HG02623 (cell line): ENCODE data around the gene UGT1A5.
"Not testable (repeated sequence)": the region's sequence is repeated elsewhere in the genome, so short reads cannot be mapped to it uniquely, and the experiment has no call there.

Experiments
- ATAC-seq: cut with Tn5 transposase; IDR thresholded peaks from one replicate; pipeline ENCODE4 v1.9.1; 2021; ENCODE audit warnings: moderate library complexity; ENCODE audit not compliant: unreplicated experiment

UGT1A5 gene

DNA sequence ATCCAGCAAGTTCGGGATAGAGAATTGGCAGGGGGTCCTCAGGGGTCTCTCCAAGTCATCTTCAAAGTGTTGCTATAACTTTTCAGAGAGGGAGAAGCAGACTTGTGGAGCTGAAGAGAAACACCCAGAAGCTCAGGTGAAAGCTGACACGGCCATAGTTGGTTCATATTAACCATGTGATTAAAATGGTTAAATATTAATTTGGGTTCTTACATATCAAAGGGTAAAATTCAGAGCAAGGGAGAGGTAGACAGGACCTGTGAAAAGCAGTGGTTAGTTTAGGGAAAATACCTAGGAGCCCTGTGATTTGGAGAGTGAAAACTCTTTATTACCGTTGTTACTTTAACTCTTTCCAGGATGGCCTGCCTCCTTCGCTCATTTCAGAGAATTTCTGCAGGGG is 20.1 kb upstream of the UGT1A5 start, which contains the start of gene UGT1A6:
TSS of gene UGT1A6 (plus strand) at position 243 of the 400 bp plus-strand sequence. CDS start at position 358, 115 bp downstream.
- ATAC-seq = no peak

DNA sequence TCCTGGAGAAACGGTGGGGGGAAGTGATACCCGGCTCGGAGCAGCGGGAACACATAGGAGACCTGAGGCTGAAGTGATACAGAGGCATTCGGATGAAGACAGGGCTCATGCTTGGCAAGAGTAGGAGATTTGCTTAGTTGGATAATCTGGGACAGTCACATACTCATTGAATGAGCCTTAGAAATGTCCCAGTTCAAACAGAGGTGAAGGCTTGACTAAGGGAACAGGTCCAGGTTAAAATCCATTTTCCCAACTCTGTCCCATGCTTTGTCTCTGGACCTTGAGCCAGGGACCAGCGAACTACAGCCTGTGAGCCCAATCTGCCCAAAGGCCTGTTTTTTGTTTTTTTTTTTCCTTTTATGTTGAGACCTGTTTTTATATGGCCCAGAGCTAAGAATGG is 18.7 kb upstream of the UGT1A5 start:
- ATAC-seq = no peak

DNA sequence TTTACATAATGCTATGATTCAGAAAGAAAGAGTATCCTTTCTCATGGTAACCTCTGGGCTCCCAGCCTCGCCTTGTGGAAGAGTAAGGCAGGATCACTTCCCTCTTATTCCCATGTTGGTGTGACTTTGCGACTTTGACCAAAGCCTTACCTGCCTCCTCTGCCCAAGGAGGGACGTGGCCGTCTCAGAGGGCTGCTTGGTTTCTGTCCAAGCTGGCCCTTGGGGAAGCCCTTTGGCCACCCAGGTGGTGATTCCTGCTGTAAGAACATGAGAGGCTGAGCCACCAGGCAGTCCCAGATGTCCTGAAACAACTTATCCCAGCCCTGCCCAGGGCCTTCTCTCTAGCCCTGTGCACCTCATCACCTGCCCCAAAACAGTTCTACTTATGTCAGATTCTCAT is 14.0 kb upstream of the UGT1A5 start:
- no peak for ATAC-seq

DNA sequence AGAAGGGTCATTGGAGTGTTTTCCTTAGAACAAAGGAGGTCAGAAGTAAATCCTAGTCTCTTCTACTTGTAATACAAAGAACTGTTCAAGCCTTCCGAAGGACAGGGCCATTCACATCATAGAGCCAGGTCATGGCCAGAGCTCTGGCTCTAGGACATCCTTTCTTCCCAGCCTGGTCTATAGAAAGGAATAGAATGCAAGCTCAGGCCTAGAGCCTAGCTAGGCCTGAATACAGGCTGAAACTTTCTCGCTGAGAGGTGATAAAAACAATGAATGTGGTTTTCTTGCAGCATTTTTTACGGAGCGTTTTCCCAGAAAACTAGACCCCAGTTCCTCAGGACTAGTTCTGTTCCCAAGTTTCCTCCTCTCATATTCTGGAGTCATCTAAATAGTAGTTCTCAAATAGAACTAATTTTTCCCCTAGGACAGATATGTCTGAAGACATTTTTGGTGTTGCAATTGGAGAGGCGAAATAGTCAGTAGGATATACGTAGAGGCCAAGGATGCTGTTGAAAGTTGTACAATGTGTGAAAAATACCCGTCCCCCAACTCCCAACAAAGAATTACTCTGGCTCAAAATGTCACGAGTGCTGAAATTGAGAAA is 13.2 kb upstream of the UGT1A5 start:
- ATAC-seq = no peak

DNA sequence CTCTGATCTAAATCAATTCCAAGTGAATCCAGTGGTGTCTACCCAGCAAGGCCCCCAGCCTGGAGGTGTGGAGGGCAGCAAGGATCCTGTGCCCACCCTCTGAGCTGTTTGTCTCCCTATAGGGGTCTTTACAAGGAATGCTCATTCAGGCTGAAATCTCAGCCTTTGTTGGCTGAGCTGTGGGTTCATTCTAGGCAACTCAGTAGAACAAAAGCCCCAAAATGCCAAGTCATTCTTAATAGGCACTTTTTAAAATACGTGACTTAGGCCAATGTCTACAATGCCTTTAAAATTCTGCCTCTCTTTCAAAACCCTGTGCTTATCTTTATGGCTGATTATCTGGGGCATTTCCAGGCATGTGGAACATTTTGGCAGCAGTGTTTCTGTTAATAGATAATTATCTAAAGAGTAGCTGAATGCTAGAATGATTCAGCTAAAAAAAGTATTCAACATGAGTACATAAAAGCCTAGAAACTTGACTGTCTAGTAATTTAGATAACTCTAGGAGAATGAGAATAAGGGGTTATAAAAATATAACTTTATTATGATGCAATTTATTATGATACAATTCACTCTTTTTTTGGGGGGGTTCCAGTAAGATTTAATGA is 12.6 kb upstream of the UGT1A5 start:
- ATAC-seq = no peak

DNA sequence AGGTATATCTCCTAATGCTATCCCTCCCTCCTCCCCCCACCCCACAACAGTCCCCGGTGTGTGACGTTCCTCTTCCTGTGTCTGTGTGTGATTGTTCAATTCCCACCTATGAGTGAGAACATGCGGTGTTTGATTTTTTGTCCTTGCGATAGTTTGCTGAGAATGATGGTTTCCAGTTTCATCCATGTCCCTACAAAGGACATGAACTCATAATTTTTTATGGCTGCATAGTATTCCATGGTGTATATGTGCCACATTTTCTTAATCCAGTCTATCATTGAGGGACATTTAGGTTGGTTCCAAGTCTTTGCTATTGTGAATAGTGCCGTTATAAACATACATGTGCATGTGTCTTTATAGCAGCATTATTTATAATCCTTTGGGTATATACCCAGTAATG is 11.9 kb upstream of the UGT1A5 start:
- not testable (repeated sequence) for ATAC-seq

DNA sequence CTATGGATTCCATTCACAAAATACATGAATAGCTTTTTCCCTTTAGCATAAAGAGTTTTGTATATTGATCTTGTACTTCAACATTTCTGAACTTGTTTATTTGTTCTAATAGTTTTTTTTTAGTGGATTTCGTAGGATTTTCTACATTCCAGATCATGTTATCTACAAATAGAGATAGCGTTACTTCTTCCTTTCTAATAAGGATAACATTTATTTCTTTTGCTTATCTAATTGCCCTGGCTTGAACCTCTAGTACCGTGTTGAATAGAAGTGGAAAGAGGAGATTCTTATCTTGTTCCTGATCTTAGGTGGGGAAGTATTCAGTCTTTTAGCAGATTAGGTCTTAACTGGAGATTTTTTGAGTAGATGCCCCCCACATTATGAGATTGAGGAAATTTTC is 10.5 kb upstream of the UGT1A5 start:
- no peak for ATAC-seq

DNA sequence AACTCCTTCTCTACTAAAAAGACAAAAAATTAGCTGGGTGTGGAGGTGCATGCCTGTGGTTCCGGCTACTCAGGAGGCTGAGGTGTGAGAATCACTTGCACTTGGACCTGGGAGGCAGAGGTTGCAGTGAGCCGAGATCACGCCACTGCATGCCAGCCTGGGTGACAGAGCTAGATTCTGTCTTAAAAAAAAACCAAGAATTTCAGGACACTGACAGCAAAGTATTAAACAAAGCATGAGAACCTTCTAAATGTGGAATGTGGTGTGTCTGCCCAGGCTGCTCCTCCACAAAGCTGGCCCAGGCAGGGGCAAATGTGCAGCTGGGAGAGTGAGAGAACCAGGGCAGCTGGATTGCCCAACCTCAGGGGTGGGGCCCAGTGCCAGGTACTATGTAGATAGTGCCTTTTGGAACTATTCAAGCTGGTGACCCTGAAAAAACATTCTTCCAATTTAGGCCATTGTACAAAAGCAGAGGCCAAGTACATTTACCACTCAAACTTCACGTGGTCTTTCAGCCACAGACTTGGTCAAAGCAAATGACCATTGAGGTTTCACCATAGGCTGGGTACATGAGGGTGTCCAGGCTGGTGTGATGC is 6.7 kb upstream of the UGT1A5 start:
- no peak for ATAC-seq

DNA sequence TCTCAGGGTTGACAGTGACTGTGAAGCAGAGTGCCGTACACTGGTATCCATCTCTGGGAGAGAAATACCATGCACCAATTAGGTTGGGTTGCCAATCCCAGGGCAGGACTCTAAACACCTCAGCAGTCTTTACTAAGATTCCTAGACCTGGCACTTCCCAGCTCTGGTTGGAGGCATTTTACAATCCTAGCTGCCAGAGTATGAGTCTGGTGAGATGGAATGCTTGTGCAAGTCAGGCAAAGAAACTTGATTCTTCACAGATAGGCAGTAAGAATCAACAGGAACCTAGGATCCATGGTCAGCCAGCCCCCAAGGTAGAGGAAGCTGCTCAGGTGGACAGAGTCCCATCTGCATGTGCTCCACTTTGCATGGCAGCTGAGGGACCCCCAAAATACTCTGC is 6.0 kb upstream of the UGT1A5 start:
- no peak for ATAC-seq

DNA sequence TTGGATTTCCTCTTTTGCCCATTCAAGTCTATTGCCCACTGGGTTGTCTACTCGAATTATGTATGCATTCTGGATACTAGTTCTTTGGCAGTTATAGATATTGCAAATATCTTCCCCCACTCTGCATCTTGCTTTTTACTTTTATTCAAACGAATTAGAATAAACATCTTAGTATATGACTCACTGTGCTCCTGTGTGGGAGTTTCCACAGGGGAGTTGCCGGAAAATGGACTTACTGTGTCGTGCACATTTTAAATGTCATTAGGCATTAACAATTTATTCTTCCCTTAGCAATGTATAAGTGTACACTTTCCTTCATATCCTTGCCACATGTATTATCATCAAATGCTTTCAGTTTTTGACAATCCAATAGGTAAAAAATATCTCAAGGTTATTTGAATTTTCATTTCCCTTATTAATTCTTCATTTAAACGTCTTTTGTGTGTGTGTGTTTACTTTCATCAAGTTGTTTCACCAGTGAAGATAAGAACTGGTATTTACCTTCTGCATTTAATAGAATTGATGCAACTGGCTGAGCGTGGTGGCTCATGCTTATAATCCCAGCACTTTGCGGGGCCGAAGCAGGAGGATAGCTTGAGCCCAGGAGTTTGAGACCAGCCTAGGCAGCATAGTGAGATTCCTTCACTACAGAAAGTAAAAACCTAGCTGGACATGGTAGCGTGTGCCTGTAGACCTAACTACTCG is 4.6 kb upstream of the UGT1A5 start:
- ATAC-seq = no peak

DNA sequence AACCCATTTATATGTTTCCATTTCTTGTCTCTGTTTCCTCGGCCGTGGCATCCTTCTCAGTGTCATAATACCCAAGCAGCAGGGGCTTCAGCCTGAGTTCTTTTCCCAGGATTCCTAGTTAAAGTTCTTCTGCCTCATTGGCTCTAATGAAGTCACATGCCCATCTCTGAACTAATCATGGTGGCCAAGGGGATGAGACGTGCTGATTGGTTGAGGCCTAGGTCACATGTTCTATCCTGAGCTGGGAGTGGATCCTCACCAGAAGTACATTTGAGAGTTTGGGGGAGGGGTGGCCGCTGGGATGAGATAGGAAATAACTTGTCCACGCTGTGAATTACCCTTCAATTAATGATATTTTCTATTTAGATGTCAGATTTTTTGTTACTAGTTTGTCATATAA is 3.8 kb upstream of the UGT1A5 start:
- no peak for ATAC-seq

DNA sequence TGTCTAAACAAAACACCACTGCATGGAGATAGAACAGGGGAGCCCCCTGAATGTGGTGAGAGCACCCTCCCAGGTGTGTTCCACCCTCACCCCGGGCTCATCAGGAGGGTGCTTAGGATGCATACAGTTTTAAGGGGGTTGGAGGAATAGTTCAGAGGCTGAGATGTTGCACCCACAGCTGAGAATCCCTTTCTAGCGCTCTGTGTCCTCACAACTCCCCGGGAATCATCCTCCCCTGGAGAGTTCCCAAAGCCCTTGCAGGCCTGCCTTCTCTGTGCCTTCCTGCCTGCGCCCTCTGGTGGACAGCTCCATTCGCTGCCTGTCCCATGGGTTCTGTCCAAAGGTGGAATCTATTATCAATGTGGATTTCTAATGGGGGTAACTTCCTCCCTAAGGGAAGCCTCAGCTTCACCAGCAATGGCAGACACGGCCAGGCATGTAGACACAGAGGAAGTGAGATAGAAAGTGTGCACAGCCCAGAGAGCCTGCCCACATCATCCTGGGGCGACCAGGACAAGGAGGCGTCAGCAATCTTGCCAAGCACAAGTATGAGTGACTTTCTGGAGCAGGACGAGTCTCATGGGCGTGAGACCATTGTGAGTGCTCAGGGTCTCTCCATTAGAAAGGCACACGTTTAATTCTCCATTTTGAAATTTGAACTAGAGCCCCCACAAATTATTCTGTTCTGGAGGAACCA is 1.2 kb upstream of the UGT1A5 start:
- no peak for ATAC-seq

DNA sequence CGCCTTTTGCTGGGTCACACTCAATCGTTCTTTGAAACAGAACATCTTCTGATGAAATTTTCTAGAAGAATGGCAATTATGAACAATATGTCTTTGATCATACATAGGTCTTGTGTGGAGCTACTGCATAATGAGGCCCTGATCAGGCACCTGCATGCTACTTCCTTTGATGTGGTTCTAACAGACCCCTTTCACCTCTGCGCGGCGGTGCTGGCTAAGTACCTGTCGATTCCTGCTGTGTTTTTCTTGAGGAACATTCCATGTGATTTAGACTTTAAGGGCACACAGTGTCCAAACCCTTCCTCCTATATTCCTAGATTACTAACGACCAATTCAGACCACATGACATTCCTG is 532 bp downstream of the UGT1A5 start:
- ATAC-seq = no peak

DNA sequence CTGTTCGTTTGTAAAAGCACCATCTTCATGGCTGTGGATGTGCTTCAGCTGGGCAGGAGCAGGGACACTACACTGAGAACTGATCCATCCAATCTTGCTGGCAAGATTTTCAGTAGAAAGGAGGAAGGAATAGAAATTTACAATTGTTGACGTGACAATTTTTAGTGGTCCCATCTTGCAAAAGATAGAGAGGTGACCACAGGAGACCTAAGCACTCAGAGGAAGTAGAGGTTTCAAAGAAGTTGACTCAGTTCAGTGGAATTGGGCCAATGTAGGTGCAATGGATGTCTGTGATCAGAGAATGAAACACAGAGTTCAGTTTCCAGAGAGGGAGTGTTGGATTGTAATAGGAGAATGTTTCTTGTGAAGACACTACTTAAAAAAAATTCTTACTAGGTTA is 1.4 kb downstream of the UGT1A5 start:
- ATAC-seq = no peak

DNA sequence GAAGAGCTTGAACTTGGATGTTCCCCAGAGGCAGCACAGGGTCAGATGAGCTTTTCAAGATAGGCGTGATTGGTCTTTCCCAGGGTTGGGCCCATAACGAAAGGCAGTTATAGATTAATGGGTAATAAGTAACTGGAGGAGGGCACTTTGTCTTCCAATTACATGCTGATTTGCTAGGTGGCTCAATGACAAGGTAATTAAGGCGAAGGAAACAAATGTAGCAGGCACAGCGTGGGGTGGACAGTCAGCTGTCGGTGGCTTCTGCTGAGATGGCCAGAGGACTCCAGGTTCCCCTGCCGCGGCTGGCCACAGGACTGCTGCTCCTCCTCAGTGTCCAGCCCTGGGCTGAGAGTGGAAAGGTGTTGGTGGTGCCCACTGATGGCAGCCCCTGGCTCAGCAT is 5.8 kb downstream of the UGT1A5 start, which contains the start of gene UGT1A4:
TSS of gene UGT1A4 (plus strand) at position 185 of the 400 bp plus-strand sequence. CDS start at position 270, 85 bp downstream.
- ATAC-seq = no peak

DNA sequence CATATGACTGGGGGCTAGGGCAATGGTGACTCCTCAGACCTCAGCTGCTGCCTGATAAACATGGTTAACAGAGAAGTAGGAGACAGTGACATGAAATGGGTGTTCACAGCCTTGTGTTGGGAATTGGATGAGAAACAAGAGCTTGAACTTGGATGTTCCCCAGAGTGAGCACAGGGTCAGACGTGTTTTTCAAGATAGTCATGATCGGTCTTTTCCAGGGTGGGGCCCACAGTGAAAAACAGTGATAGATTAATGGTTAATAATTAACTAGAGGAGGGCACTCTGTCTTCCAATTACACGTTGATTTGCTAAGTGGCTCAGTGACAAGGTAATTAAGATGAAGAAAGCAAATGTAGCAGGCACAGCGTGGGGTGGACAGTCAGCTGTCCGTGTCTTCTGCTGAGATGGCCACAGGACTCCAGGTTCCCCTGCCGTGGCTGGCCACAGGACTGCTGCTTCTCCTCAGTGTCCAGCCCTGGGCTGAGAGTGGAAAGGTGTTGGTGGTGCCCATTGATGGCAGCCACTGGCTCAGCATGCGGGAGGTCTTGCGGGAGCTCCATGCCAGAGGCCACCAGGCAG is 16.1 kb downstream of the UGT1A5 start, which contains the start of gene UGT1A3:
TSS of gene UGT1A3 (plus strand) at position 320 of the 579 bp plus-strand sequence. CDS start at position 405, 85 bp downstream.
- no peak for ATAC-seq

DNA sequence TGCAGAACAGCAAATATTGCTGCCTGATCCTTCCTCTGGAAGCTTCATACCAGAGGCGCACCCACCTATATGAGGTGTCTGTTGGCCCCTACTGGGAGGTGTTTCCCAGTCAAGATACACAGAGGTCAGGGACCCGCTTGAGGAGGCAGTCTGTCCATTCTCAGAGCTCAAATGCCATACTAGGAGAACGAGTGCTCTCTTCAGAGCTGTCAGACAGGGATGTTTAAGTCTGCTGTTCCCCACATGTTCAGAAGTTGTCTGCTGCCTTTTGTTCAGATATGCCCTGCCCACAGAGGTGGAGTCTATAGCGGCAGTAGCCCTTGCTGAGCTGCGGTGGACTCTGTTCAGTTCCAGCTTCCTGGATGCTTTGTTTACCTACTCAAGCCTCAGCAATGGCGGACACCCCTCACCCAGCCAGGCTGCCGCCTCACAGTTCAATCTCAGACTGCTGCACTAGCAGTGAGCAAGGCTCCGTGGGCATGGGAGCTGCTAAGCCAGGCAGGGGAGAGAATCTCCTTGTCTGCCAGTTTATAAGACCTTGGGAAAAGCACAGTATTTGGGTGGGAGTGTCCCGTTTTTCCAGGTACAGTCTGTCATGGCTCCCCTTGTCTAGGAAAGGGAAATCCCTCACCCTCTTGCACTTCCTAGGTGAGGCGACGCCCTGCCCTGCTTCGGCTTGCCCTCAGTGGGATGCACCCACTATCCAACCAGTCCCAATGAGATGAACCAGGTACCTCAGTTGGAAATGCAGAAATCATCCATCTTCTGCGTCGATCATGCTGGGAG is 24.4 kb downstream of the UGT1A5 start:
- not testable (repeated sequence) for ATAC-seq

DNA sequence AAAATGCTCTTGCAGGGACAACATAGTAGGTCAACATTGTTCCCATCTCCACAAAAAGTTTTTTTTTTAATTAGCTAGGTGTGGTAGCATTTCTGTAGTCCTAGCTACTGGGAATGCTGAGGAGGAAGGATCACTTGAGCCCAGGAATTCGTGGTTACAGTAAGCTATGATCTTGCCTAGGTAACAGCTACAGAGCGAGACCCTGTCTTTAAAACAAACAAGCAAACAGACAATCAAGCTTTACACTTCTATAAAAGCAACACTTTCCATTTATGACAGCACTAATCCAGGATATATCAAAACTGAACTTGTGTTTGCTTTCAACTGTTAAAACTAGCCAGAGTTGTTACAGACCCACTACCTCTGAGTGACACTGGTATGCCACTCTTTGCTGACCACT is 28.2 kb downstream of the UGT1A5 start:
- no peak for ATAC-seq

DNA sequence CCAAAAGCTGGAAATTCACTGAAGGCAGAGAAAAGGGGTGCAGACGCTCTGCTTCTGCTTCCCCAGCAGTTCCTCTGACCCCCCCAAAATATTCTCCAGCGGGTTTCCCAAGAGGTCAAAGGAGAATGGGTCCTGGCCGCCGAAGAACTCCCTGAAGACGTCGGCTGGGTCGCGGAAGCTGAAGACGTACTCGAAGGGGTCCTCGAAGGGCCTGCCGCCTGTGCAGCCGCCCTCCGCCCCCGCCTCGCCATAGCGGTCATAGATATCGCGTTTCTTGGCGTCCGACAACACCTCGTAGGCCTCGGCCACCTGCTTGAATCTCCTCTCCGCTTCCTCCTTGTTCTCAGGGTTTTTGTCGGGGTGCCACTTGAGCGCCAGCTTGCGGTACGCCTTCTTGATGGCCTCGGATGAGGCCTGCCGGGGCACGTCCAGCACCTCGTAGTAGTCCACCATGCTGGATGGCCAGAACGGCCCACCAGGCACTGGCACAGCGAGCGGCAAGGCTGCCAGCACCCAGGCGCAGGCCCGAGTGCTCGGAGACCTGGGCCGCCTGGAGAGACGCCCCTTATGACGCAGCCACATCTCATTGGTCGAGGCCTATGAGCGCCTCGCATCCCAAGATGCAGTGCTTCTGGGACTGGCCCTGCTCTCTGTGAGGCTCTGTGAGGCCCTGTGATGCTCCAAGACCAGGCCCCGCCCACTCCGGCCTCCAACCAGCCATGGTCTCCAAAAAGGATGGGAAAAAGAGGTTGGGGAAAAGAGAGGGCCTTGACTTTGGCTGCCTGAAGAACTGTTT is 31.0 kb downstream of the UGT1A5 start:
- no peak for ATAC-seq
